Hepatocyte (in vitro differentiated cells): ENCODE data around the gene USP6NL. TPM values are rescaled to one million over a fixed set of nuclear protein-coding genes. Genes with fewer than 3 reads are reported as not detected.

ENCODE experiments used
- DNase-seq: peaks from one replicate; pipeline ENCODE4 v3.0.0-alpha.2; 2016; ENCODE audit warnings: low spot score
- H2AFZ ChIP-seq: fragments of 200-600 bp; sonication (generic); 2 replicates; pipeline ENCODE4 v1.6.0; 2016; ENCODE audit warnings: antibody characterized with exemption, mild to moderate bottlenecking
- H3K27ac ChIP-seq: fragments of 200-600 bp; sonication (generic); 2 replicates; pipeline ENCODE4 v1.5.1; 2016; ENCODE audit warnings: mild to moderate bottlenecking
- H3K27me3 ChIP-seq: fragments of 200-600 bp; sonication (generic); 2 replicates; pipeline ENCODE4 v1.6.1; 2016
- H3K36me3 ChIP-seq: fragments of 200-600 bp; sonication (generic); replicated peaks from 2 replicates; pipeline ENCODE4 v1.5.1; 2016; ENCODE audit warnings: low read depth; ENCODE audit not compliant: insufficient read depth
- H3K4me1 ChIP-seq: fragments of 200-600 bp; sonication (generic); 2 replicates; pipeline ENCODE4 v1.5.1; 2016; ENCODE audit warnings: mild to moderate bottlenecking, moderate library complexity; ENCODE audit not compliant: insufficient read depth
- H3K4me2 ChIP-seq: fragments of 200-600 bp; sonication (generic); 2 replicates; pipeline ENCODE4 v1.6.0; 2016
- H3K4me3 ChIP-seq: fragments of 200-600 bp; sonication (generic); 2 replicates; pipeline ENCODE4 v1.5.1; 2016; ENCODE audit warnings: mild to moderate bottlenecking
- H3K79me2 ChIP-seq: fragments of 200-600 bp; sonication (generic); 2 replicates; pipeline ENCODE4 v1.6.0; 2017; ENCODE audit warnings: mild to moderate bottlenecking
- H3K9me2 ChIP-seq: fragments of 200-600 bp; sonication (generic); replicated peaks from 2 replicates; pipeline ENCODE4 v1.6.0; 2017; ENCODE audit warnings: mild to moderate bottlenecking; ENCODE audit not compliant: insufficient read depth
- H3K9me3 ChIP-seq: fragments of 200-600 bp; sonication (generic); 2 replicates; pipeline ENCODE4 v1.5.1; 2016; ENCODE audit warnings: low read depth, mild to moderate bottlenecking
- H4K20me1 ChIP-seq: fragments of 200-600 bp; sonication (generic); 2 replicates; pipeline ENCODE4 v1.6.0; 2016; ENCODE audit warnings: mild to moderate bottlenecking; ENCODE audit not compliant: insufficient read depth, poor library complexity, severe bottlenecking
- EZH2 ChIP-seq: fragments of 200-600 bp; sonication (generic); IDR thresholded peaks from 2 replicates; pipeline ENCODE4 v1.6.1; 2016; ENCODE audit warnings: antibody characterized with exemption, mild to moderate bottlenecking, borderline replicate concordance
- EZH2phosphoT487 ChIP-seq: fragments of 200-600 bp; sonication (generic); IDR thresholded peaks from one replicate; pipeline ENCODE4 v1.6.1; 2018; ENCODE audit warnings: antibody characterized with exemption, mild to moderate bottlenecking, low read depth, moderate library complexity; ENCODE audit not compliant: unreplicated experiment, severe bottlenecking
- WGBS: methylation state at CpG from one replicate; pipeline ENCODE4 v1.1.6; 2016; ENCODE audit warnings: low lambda C conversion rate; ENCODE audit errors: missing lambda C conversion rate; 5-methylcytosine and 5-hydroxymethylcytosine counted together
- polyA plus RNA-seq: library from polyadenylated mRNA; unstranded; fragments of >200 nt; fragmentation: Nextera tagmentation; extraction: Ambion mirVana; gene quantifications from 2 replicates; pipeline ENCODE4 v1.2.1, GENCODE V29; 2016
- total RNA-seq: library from RNA; depleted of rRNA; stranded (reverse); fragments of >200 nt; gene quantifications from 2 replicates; pipeline ENCODE4 v1.2.3, GENCODE V29; 2014
- TF ChIP-seq, protein P1 (sequence below): fragments of 200-600 bp; sonication (generic); IDR thresholded peaks from 2 replicates; pipeline ENCODE4 v1.5.1; 2016; ENCODE audit warnings: antibody characterized with exemption, mild to moderate bottlenecking; ENCODE audit not compliant: poor library complexity

USP6NL gene
- total and polyA plus RNA-seq, 2 experiments from 2014 or later = 14.9 to 20.8 TPM

DNA sequence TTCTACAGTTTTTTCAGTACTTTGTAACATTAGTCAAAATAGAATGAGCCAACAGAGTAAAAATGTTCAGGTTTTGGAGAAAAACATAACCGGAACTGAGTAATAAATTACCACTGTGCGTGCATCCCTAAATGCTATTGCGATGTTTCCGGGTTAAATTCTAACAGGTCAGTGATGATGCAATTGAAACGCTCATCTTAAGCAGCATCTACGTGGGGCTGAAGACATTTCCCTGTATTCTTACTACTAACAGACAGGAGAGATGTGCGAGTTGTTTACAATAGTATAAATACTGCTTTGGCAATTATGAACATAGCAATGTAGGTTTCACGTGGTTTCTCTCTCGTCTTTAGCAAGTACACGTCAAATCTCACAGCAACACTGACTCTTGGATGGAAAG lies 149.4 kb downstream of the USP6NL start:
- DNase-seq = no peak
- Histone ChIP-seq H2AFZ (no peak overlapping the region), H3K79me2 (no peaks in the 10 kb centered on the region), H3K9me3 (no peaks in the 10 kb centered on the region), H3K4me3 (no peak overlapping the region), H3K36me3 (no peaks in the 10 kb centered on the region), H3K4me1 (no peaks in the 10 kb centered on the region), H3K9me2 (no peaks in the 10 kb centered on the region), H4K20me1 (no peaks in the 10 kb centered on the region), H3K4me2 (no peak overlapping the region), H3K27ac (no peak overlapping the region), H3K27me3 (no peaks in the 10 kb centered on the region)
- 93% methylated on average over 10 of the region's 10 CpGs for WGBS
- TF ChIP-seq, protein P1, sequence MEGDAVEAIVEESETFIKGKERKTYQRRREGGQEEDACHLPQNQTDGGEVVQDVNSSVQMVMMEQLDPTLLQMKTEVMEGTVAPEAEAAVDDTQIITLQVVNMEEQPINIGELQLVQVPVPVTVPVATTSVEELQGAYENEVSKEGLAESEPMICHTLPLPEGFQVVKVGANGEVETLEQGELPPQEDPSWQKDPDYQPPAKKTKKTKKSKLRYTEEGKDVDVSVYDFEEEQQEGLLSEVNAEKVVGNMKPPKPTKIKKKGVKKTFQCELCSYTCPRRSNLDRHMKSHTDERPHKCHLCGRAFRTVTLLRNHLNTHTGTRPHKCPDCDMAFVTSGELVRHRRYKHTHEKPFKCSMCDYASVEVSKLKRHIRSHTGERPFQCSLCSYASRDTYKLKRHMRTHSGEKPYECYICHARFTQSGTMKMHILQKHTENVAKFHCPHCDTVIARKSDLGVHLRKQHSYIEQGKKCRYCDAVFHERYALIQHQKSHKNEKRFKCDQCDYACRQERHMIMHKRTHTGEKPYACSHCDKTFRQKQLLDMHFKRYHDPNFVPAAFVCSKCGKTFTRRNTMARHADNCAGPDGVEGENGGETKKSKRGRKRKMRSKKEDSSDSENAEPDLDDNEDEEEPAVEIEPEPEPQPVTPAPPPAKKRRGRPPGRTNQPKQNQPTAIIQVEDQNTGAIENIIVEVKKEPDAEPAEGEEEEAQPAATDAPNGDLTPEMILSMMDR = no peak
- TF ChIP-seq EZH2phosphoT487 = no peak
- TF ChIP-seq EZH2 = no peak

DNA sequence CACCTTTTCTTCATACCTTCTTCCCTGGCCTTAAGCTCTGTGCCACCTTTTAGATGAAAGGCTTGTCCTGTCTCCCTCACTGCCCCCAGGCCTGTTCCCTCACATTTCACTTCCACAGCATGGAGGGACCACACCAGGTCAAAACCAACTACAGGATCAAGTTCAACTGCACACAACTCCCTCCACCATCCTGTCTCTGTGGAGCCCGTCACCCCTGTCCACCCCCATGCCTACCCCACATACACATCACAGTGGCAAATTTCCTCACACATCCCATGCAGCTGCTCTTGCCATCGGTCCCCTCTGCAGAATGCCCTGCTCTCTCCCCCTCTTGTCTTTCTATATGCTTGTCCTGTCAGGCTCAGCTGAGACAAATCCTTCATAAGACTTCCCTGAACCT lies 154.1 kb downstream of the USP6NL start:
- H2AFZ ChIP-seq = no peak overlapping the region
- no peaks in the 10 kb centered on the region for H3K27me3 ChIP-seq
- H3K36me3 ChIP-seq = no peaks in the 10 kb centered on the region
- DNase-seq = no peak
- no peak overlapping the region for H3K4me2 ChIP-seq
- TF ChIP-seq, protein P1 = no peak
- no peak for TF ChIP-seq EZH2phosphoT487
- no peak for TF ChIP-seq EZH2
- no peak overlapping the region for H3K27ac ChIP-seq
- no peak overlapping the region for H3K4me3 ChIP-seq
- H3K9me3 ChIP-seq = no peaks in the 10 kb centered on the region
- no peaks in the 10 kb centered on the region for H3K9me2 ChIP-seq
- H4K20me1 ChIP-seq = no peaks in the 10 kb centered on the region
- WGBS = 94% methylated on average over 2 of the region's 2 CpGs
- no peaks in the 10 kb centered on the region for H3K4me1 ChIP-seq
- no peaks in the 10 kb centered on the region for H3K79me2 ChIP-seq

DNA sequence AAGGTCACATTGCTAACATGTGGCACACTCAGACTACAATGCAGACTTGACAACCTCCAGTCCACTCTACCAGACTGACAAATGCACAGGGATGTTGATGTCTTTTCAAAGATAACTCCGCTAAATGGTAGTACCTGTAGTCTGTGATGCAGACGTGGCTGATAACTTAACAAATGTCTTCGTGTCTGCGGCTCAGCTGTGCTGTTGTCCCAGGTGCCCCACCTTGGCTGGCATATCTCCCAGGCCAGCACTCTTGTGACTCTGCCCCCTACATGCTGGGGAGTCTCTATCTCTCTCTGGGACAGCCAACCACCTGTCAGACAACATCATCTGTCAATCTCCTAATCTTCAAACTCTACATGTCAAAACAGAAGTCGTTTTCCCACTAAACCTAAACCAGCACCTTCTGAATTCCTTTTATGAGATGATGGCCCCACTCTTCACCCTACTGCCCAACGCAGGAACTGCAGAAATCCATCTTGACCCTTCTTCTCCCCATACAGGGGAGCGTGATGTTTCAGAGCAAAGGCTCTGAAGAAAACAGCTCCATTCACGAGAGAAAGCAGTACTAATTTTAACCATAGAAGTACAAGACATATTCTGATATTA lies 156.4 kb downstream of the USP6NL start:
- 82% methylated on average over 8 of the region's 8 CpGs for WGBS
- Histone ChIP-seq H3K27me3 (no peaks in the 10 kb centered on the region), H4K20me1 (no peaks in the 10 kb centered on the region), H3K36me3 (no peaks in the 10 kb centered on the region), H3K4me2 (no peak overlapping the region), H3K9me2 (no peaks in the 10 kb centered on the region), H3K4me3 (no peak overlapping the region), H3K4me1 (no peaks in the 10 kb centered on the region), H3K27ac (no peak overlapping the region), H2AFZ (no peak overlapping the region), H3K9me3 (no peaks in the 10 kb centered on the region), H3K79me2 (no peaks in the 10 kb centered on the region)
- no peak for TF ChIP-seq EZH2phosphoT487
- TF ChIP-seq, protein P1 = no peak
- no peak for TF ChIP-seq EZH2
- no peak for DNase-seq

DNA sequence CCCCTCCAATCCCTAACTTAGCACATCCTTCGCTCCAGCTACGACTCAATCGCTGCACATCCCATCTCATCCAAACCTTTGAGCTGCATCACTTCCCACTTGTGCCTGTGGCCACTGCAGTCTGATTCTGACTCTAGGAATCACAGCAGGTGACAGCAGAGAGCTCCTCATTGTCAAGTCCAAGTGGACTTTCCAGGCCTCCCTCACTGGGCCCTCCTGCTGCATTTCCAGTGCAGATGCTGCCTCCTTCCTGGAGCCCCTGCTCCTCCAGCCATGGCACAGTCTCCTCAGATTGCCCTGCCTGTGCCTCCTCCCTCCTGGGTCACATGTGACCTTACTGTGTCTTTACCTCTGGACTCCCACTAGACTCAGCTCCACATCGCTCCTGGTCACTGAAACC lies 157.3 kb downstream of the USP6NL start:
- Histone ChIP-seq H3K27me3 (no peaks in the 10 kb centered on the region), H4K20me1 (no peaks in the 10 kb centered on the region), H3K9me3 (no peaks in the 10 kb centered on the region), H2AFZ (no peak overlapping the region), H3K79me2 (no peaks in the 10 kb centered on the region), H3K27ac (no peak overlapping the region), H3K4me2 (no peak overlapping the region), H3K36me3 (no peaks in the 10 kb centered on the region), H3K9me2 (no peaks in the 10 kb centered on the region), H3K4me1 (no peaks in the 10 kb centered on the region), H3K4me3 (no peak overlapping the region)
- WGBS = 95% methylated on average over 4 of the region's 4 CpGs
- TF ChIP-seq EZH2 (no peak), EZH2phosphoT487 (no peak)
- TF ChIP-seq, protein P1 = no peak
- no peak for DNase-seq
